Stimulated activated CD8-positive, alpha-beta memory T cell treated with anti-CD3 and anti-CD28 coated beads, Interleukin-2, amount 100 ng/mL, for 1 hour (primary cell): ENCODE results near the gene WASF2.
A peak's percentile ranks its signal among the peaks of the same experiment; 100 is the strongest.
"Not testable (repeated sequence)": the region's sequence is repeated elsewhere in the genome, so short reads cannot be mapped to it uniquely, and the experiment has no call there.

Experiments
- DNase-seq, 2 donors: peaks; one replicate each; pipeline ENCODE4 v3.0.0-alpha.2; 2020; ENCODE audit warnings: low read depth in 2 of 2

WASF2 gene

DNA sequence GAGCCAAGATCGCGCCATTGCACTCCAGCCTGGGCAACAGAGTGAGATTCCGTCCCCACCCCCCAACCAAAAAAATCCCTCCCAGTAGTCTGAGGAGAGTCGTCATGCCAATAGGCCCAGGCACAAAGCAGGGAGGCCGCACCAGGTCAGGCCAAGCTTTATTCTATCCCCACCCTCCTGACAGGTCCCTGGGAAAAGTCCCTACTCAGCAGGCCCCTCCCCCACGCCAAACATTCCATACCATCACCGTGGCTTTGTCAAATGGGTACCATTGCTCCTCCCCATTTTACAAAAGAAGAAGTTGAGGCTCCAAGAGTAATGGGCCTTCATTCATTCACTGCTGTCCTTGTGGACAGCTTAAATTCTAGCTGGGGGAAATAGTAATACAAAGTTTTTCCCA lies 92.2 kb downstream of the WASF2 start:
- DNase-seq, result no peak

GRCh38 chr1:27397110-27397509 lies 92.9 kb downstream of the WASF2 start:
- no peak for DNase-seq

- DNase-seq, result peak; percentile 54 to 63
Measured at GRCh38 chr1:27395441-27396195, 94.3 kb downstream of the WASF2 start.

DNA sequence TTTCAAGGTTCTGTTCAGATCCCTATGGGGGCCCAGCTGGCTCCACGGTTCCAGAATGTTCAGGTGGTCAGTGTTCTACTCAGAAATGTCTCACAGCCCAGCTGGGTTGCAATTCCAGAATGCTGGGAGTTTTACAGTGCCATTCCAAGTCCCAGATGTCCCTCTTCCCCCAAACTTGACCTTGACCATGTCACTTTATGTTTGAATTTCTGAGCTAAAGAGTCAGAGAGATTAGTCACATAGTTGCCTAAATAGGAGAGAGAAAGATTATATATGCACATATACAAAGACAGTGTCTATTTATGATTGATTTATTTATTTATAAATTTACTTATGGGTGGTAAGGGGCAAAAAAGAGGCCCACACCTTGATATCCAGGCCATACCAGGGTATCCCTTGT lies 95.0 kb downstream of the WASF2 start:
- DNase-seq, result no peak

DNA sequence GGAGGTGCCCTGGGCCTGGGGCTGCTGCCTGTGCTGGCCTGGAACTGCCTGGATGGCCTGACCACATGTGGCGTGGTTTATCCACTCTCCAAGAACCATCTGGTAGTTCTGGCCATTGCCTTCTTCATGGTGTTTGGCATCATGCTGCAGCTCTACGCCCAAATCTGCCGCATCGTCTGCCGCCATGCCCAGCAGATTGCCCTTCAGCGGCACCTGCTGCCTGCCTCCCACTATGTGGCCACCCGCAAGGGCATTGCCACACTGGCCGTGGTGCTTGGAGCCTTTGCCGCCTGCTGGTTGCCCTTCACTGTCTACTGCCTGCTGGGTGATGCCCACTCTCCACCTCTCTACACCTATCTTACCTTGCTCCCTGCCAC lies 95.7 kb downstream of the WASF2 start:
- no peak for DNase-seq

DNA sequence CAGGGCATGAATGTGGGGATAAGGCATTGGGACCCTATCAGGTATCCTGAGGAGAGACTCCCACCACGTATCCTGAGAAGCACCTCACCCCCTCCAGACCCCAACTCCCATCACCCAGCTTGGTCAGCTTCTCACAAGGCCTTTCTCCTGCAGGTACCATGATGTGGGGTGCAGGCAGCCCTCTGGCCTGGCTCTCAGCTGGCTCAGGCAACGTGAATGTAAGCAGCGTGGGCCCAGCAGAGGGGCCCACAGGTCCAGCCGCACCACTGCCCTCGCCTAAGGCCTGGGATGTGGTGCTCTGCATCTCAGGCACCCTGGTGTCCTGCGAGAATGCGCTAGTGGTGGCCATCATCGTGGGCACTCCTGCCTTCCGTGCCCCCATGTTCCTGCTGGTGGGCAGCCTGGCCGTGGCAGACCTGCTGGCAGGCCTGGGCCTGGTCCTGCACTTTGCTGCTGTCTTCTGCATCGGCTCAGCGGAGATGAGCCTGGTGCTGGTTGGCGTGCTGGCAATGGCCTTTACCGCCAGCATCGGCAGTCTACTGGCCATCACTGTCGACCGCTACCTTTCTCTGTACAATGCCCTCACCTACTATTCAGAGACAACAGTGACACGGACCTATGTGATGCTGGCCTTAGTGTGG lies 96.2 kb downstream of the WASF2 start:
- no peak for DNase-seq

DNA sequence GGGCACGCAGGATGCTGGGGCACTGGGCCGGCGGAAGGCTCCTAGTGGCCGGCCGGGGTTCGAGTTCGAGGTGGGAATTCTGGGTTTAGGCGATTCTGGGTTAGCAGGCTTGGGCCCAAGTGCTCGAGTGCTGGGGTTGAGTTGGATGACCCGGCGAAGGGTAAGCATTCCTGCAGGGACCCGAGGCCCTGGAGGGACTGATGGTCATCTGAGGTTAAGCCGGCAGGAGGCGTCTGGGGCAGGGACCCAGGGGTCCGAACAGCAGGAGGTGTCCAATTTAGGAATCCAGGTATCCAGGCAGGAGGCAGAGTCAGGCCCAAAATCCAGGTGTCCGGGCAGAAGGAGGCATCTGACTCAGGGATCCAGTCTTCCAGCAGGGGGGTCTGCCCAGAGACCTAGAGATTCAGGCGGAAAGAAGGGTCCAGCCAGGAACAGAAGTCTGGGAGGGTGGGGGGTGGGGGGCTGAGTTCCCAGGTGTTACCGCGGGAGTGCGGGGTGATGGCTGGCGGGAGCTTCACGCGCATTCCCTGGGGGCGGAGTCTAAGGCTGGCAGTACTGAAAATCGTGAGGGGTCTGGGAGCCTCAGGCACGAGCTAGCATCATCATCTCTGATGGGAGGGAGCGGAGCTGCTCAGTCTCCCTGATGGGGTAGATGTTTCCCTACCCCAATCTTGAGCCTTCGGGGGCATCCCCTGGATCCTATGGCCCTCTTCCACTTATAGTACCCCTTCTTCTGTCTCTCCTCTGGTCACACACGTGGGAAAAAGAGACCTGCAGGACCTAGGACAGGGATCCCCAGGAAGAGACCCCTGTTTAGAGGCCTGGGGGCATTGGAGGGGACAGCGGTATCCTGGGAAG lies 97.0 kb downstream of the WASF2 start:
- DNase-seq, result no peak

GRCh38 chr1:27392096-27392777 lies 97.7 kb downstream of the WASF2 start, which contains the start of gene GPR3:
Gene GPR3 (plus strand): TSS chr1:27392622. CDS start chr1:27393799, 1,177 bp downstream.
- peak; percentile 87 for DNase-seq

DNA sequence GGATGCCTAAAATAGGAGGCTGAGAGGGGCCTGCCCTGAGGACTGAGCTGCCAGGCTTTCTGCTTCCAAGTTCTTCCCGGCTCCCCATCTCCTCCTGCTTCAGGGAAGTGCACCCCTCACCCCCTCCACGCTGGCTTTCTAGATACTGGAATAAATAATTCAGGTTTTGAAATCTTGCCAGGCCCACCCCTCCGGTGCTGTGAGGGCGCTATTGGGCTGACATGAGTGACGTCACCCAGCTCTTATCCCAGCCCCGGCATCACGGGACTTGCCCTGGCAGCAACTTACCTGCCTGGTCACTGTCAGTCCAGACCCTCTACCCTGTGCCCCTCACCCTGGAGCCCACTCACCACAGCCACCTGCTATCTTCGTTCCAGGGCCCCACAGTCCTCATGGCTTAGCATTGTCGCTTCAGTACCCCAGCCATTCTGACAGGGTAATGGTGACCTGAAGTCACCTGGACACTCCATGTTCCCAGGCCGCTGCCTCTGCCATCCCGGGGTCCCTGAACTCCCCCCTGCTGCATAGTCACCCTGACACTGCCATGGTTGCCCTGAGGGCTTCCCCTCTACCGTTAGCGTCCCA lies 98.4 kb downstream of the WASF2 start:
- DNase-seq, result no peak

GRCh38 chr1:27388337-27389005 lies 101.5 kb downstream of the WASF2 start:
- DNase-seq, result peak; percentile 58 to 59

- DNase-seq, result not testable (repeated sequence)
Measured at GRCh38 chr1:27384797-27385196, 105.2 kb downstream of the WASF2 start.

GRCh38 chr1:27383661-27384060 lies 106.3 kb downstream of the WASF2 start:
- no peak for DNase-seq

DNA sequence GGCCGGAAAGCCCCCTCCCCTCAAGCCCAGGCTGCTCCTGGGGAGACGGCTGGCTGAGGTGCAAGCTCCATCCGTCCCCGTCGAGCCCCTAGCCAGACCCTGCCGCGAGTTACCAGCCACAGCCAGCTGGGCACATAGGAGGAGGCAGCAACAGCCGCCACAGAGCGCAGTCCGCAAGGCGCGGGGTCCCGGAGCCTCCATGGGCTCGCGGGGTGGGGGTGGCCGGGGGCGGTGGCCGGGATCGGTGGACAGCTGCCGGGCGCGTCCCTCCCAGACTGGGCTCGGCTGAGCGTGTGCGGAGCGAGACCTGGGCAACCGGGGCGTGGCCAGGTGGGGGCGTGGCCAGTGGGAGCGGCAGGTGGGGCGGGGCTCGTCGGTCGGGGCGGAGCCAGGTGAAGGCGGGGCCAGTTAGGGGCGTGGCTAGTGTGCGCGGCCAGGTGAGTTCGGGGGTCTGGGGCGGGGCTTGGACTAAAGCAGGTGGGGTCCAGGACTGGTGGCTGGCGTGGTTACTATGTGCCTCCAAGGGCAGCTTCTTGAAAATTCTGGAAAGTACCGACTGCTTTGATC lies 106.8 kb downstream of the WASF2 start, which contains the start of gene CD164L2:
CD164L2 (minus strand) TSS at position 295 of the 567 bp plus-strand sequence; CDS start at position 201, 94 bp downstream.
- no peak for DNase-seq

GRCh38 chr1:27381969-27382762 lies 107.8 kb downstream of the WASF2 start:
- no peak for DNase-seq

DNA sequence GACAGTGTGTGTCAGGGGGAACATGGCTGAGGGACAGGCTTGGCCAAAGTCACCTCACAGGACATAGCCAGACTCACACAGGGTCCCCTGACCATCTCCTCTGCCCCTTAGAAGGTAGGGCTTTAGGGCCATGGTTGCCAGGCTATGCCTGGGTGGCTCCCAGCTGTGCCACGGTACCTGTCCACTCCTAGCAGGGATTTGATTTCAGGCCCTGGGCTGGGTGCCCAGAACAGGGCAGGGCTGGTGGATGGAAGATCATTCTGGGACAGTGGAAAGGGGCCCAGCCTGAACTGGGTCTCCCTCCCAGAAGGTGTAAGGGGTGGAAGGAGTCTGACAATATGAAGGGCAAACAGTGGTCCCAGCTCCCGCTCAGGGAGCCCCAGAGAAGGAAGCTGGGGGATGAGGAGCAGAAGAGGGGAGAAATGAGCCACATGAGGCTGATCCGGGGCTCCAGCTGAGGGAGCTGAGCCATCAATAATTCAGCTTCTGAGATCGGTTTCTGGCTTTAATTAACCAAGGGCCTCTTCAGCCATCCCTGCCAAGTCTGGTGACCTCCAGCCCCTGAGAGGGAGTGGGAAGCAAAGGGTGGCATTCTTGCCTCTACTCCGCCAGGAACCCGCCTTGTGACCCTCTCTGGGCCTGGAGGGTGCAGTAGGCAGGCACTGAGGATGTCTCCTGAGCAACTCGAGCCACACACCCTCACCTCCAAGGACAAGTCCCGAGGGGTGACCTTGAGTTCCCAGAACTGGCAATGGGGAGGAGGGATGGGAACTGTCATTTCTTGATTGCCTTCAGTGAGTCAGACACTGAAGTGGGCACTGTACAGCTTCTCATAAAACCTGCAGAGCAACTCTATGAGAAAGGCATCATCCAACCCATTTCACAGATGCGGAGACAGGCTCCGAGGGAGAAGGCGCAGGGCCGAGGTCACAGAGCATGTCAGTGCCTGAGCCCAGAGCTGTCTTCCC lies 108.9 kb downstream of the WASF2 start:
- no peak for DNase-seq

DNA sequence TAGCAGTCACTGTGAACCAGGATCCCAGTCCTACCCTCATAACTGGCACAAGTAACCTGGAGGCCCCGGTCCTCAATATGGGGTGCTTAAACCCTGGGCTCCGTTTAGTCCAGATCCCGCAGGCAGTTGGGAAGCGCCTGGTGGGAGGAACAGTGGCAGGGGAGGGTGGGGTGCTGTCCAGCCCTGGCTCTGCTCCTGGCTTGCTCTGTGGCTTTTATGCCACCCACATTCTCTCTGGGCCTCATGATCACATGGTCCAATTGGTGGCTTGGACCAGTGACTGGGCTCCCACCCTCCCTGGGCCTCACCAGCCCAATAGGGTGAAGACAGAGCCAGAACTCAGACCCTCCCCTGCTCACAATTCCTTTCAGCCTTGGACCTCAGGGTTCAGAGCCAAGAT lies 109.7 kb downstream of the WASF2 start:
- no peak for DNase-seq

GRCh38 chr1:27379564-27380122 lies 110.3 kb downstream of the WASF2 start:
- DNase-seq, result no peak
